SK-N-MC (cell line): Measurements from ENCODE around the gene LGR6.

Source experiments
- EZH2 ChIP-seq: fragments of 200-600 bp; sonication (generic); IDR thresholded peaks from one replicate; pipeline ENCODE4 v1.6.1; 2017; ENCODE audit warnings: antibody characterized with exemption
- FOXP2 ChIP-seq: optimal IDR thresholded peaks from 2 replicates; pipeline ENCODE3; 2011; ENCODE audit warnings: mild to moderate bottlenecking, moderate library complexity; ENCODE audit not compliant: insufficient read depth; ENCODE audit errors: extremely low read length, control extremely low read depth
- POLR2AphosphoS5 ChIP-seq: IDR thresholded peaks from 2 replicates; pipeline ENCODE4 v1.6.1; 2012; ENCODE audit warnings: mild to moderate bottlenecking, low read depth, low read length, borderline replicate concordance

DNA sequence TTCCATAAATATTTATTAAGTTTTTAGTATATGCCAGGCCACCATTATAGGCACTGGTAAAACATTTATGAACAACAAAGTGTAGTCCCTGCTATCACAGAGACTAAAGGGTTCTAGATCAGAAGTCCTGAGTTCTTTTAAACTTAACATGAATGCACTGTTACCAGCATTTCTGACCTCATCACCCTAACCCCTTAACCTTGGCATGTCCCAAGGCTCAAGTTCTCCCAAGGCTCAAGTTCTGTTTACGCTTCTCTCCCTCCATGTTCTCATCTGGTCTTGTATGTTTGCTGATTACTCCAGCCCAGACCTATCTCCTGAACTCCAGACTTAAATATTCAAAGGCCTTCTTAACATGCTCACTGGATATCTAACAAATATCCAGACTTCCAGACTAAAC, 93.6 kb downstream of the LGR6 start:
- TF ChIP-seq EZH2 (no peak), POLR2AphosphoS5 (no peak), FOXP2 (no peak)
